ENCODE data around the gene DIO3. TPM values are rescaled to one million over a fixed set of nuclear protein-coding genes. Genes with fewer than 3 reads are reported as not detected.

The DIO3 gene
- total RNA-seq, 2 donors from 2014 or later: 0.82 to 6.9 TPM

DNA sequence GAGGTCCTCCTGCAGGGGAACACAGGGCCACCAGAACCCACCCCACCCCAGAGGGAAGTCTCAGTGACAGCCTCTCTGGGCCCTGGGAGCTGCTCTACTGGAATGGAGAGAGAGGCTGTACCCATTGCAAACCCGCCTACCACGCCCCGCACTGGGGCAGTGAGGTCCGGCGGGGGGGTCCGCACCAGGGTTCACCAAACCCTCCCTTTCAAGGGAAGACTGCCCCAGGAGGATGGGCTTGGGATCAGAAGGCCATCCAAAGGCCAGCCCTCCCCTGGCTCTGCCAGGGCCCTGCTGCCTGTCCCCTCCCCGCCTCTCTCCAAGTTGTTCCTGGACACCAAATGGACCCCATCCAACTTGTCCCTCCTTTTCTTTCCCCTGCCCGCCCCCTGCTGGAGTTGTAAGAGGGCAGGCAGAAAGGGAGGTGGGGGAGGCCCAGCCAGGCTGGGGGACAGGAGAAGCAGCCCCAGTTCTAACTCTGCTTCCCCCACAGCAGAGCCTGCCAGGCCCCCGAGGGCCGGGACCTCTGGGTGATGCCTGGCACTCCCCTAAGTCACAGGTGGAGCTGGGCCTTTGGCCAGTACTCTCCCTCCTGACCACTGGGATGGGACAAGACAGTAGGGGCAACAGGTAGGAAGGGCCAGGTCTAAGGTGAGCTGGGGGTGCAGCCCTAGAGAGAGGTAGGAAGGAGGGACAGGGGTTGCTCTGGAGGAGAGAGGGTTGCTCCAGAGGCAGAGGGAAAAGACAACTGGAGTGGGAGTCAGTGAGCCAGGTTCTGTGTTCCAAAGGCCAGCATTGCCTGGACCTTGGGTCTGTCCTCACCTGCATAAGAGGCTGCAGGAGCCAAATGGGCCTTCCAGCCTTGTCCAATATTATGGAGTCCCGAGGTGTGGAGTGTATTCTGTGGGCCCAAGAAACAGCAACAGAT, 3.2 kb upstream of the DIO3 start:
- intact Hi-C loops (cut with DNase I): loop anchor here (5.0 to 10.0 kb wide), 4 partner anchors 196 to 893 kb away; no protein-coding TSS in a partner anchor
- peak; percentile 13 for TF ChIP-seq POLR2AphosphoS5 (IDR thresholded peaks at IDR 0.05)
- TF ChIP-seq POLR2A (IDR thresholded peaks at IDR 0.05): no peak
- peak in 2 of 4 experiments; percentile 21 to 40 for TF ChIP-seq CTCF (IDR thresholded peaks at IDR 0.05)
- Histone ChIP-seq H3K4me1 (replicated peaks) (no peaks in the 10 kb centered on the region), H3K27ac (no peak overlapping the region), H3K36me3 (no peaks in the 10 kb centered on the region), H3K4me3 (no peak overlapping the region), H3K9me3 (no peaks in the 10 kb centered on the region), H3K27me3 (replicated peaks; ENCODE audit: insufficient read depth) (peaks cover 17% of the 10 kb centered on the region)
- no peak for DNase-seq (ENCODE audit: low spot score)
- 81% methylated on average over 11 of the region's 11 CpGs for WGBS

DNA sequence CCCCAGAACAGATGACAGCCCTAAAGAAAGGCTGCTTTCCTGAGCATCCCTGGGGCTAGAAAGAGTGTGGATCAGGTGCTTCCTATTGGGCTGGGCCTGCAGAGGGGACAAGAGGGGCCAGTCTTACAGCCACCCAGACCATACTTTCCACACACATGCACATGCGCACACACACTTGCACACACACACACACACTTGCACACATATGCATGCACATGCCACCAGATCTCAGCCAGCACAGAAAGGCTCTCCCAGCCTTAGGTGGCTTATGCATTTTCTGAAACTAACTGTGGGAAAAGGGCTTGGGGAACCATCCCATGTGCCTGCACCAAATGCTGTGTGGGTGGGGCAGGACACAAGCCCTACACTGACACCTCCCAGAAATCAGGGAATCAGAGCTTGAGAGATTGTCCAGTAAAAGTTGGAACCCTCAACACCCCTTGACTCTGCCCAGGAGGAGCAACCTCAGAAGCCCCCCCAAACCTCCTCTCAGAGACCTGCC, 2.5 kb upstream of the DIO3 start:
- Histone ChIP-seq H3K27ac (peak overlapping the region; percentile 56 to 67), H3K27me3 (replicated peaks; ENCODE audit: insufficient read depth) (peaks cover 24% of the 10 kb centered on the region), H3K9me3 (no peaks in the 10 kb centered on the region), H3K4me3 (peak overlapping the region; percentile 33 to 39), H3K36me3 (no peaks in the 10 kb centered on the region), H3K4me1 (replicated peaks) (no peaks in the 10 kb centered on the region)
- TF ChIP-seq CTCF (IDR thresholded peaks at IDR 0.05) (no peak), POLR2A (IDR thresholded peaks at IDR 0.05) (no peak), POLR2AphosphoS5 (IDR thresholded peaks at IDR 0.05) (no peak)
- intact Hi-C loops (cut with DNase I): loop anchor here (5.0 to 10.0 kb wide), 4 partner anchors 196 to 894 kb away; no protein-coding TSS in a partner anchor
- 80% methylated on average over 1 of the region's 1 CpG for WGBS
- no peak for DNase-seq (ENCODE audit: low spot score)

GRCh38 chr14:101559250-101559623, 2.1 kb upstream of the DIO3 start:
- Histone ChIP-seq H3K9me3 (no peaks in the 10 kb centered on the region), H3K4me1 (replicated peaks) (no peaks in the 10 kb centered on the region), H3K4me3 (peak overlapping the region; percentile 33 to 39), H3K36me3 (no peaks in the 10 kb centered on the region), H3K27me3 (replicated peaks; ENCODE audit: insufficient read depth) (peaks cover 29% of the 10 kb centered on the region), H3K27ac (peak overlapping the region; percentile 56 to 67)
- TF ChIP-seq POLR2AphosphoS5 (IDR thresholded peaks at IDR 0.05) (no peak), CTCF (IDR thresholded peaks at IDR 0.05) (no peak), POLR2A (IDR thresholded peaks at IDR 0.05) (no peak)
- WGBS: 42% methylated on average over 9 of the region's 9 CpGs
- intact Hi-C loops (cut with DNase I): loop anchor here (5.0 to 10.0 kb wide), 4 partner anchors 197 to 894 kb away; no protein-coding TSS in a partner anchor
- DNase-seq (ENCODE audit: low spot score): no peak

DNA sequence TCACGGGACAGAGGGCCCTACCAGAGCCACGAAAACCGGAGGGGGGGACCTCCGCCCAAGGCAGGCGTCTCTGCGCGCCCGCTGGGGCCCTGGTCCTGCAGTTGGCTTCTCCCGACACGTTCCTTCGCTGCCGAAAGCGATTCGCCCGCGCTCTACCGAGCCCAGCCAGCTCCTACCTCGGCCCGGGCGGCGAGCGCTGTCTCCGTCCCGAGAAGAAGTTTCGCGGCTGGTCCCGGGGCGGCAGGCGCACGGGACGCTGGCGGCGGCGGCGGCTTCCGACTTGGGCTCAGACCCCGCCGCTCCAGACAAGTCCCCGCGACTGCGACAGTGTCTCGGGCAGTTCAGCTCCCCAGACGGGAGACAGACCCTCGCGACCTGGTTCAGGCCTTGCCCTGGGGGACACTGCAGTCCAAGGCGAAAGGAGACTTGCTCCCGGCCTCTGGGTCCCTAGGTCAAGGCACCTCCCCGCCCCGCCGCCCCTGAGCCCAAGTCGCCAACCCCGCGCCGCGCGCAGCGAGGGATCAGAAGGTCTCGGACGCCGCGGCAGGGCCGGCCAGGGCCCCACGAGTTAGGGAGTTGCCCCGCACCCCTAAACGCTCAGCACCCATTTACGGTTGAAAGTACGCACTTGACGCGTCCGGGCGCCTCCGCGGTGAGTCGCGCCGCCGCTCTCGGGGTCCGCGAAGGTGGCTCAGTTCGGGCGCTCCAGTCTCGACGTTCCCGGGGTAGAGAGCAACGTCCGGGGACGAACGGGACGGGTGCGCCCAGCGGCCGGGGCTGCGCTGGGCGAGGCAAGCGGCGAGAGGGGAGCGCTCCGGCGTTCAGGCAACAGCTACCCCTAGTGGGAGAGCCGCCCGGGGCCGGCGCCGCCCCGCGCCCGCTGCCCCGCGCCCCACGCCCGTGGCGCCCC, 1.4 kb upstream of the DIO3 start:
- H3K4me1 ChIP-seq (replicated peaks): no peaks in the 10 kb centered on the region
- peak overlapping the region; percentile 33 to 39 for H3K4me3 ChIP-seq
- DNase-seq (ENCODE audit: low spot score): no peak
- H3K27me3 ChIP-seq (replicated peaks; ENCODE audit: insufficient read depth): peaks cover 32% of the 10 kb centered on the region
- peak overlapping the region; percentile 56 to 67 for H3K27ac ChIP-seq
- WGBS: under 1% methylated on average over 77 of the region's 113 CpGs
- intact Hi-C loops (cut with DNase I): loop anchor here (5.0 to 10.0 kb wide), 4 partner anchors 198 to 895 kb away; no protein-coding TSS in a partner anchor
- H3K9me3 ChIP-seq: no peaks in the 10 kb centered on the region
- TF ChIP-seq POLR2AphosphoS5 (IDR thresholded peaks at IDR 0.05) (no peak), CTCF (IDR thresholded peaks at IDR 0.05) (peak in 2 of 4 experiments; percentile 24 to 38)
- H3K36me3 ChIP-seq: no peaks in the 10 kb centered on the region
